ENCODE measurements around the gene CDC42BPA.

CDC42BPA gene

DNA sequence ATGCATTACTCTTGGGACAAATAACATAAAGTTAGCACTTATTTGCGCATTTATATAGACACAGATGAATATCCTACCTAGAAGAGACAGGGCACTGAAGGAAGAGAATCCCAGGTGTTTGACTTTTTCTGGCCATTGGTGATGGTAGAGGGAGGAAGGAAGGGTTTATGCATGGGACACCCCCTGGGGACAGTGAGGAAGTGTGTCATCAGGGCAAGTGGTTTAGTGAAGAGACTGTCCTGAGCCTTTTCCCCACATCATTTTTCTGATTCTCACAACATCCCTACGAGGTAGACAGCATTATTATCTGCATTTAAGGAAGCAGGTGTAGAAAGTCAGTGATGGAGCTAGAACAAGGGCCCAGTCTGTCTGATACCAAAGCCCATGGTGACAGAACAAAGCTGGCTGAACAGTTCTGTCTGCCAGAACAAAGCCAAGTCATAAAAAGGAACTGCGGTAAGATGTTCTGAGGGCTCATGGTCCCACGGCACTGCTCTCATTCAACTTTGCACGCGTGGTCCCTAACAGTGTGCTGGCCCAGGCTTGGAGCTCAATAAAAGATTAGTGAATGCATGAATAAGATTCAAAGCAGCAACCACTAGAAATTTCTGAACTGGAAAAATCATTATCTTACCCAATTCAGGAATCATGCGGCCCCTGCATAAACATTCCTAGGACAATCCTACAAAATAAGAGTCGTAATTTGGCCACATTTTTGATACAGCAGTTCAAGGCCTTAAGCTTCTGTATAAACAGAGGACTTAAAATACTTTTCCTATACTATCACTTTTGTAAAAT, 12.2 kb upstream of the CDC42BPA start:
- Histone ChIP-seq H2AK5ac (ENCODE audit: low read length) (no peak overlapping the region), H4K12ac (ENCODE audit: low read depth, low read length) (no peak overlapping the region), H2BK5ac (ENCODE audit: low read depth, low read length, poor library complexity) (no peak overlapping the region), H3K4me1 (ENCODE audit: control insufficient read depth in 1 of 2, insufficient read depth in 2 of 2, low read length in 2 of 2) (no peaks in the 10 kb centered on the region), H3K27me3 (ENCODE audit: insufficient read depth, low read length) (no peaks in the 10 kb centered on the region), H3K79me1 (ENCODE audit: low read length) (no peaks in the 10 kb centered on the region), H3K9ac (ENCODE audit: low read length) (no peak overlapping the region), H3K27ac (ENCODE audit: low read depth, low read length) (no peak overlapping the region), H3K36me3 (ENCODE audit: control insufficient read depth in 1 of 2, insufficient read depth in 2 of 2, low read length in 2 of 2) (no peaks in the 10 kb centered on the region), H4K91ac (ENCODE audit: low read depth, low read length) (no peak overlapping the region), H4K8ac (ENCODE audit: low read depth, low read length) (no peak overlapping the region), H3K79me2 (ENCODE audit: control insufficient read depth, insufficient read depth, low read length, poor library complexity) (no peaks in the 10 kb centered on the region), H3K4me2 (ENCODE audit: low read length) (no peak overlapping the region), H3K9me3 (ENCODE audit: insufficient read depth, low read depth, low read length) (peaks cover 3% of the 10 kb centered on the region), H3K18ac (ENCODE audit: low read length) (no peak overlapping the region), H3K23ac (ENCODE audit: low read length) (no peak overlapping the region), H3K4me3 (ENCODE audit: low read depth, low read length) (no peak overlapping the region), H3K4ac (ENCODE audit: low read depth, low read length) (no peak overlapping the region), H2BK120ac (ENCODE audit: insufficient read depth, low read length, poor library complexity) (no peak overlapping the region), H2BK12ac (ENCODE audit: low read length) (no peak overlapping the region), H3K14ac (ENCODE audit: low read length) (no peak overlapping the region), H2AFZ (ENCODE audit: insufficient read depth, low read length, poor library complexity) (no peak overlapping the region)
- no peak for DNase-seq
- WGBS (ENCODE audit: extremely low coverage, insufficient coverage, insufficient read length) = no CpG with 5 or more reads among the region's 8 CpGs

- Histone ChIP-seq H3K27me3 (ENCODE audit: insufficient read depth, low read length) (no peaks in the 10 kb centered on the region), H4K12ac (ENCODE audit: low read depth, low read length) (no peak overlapping the region), H3K9ac (ENCODE audit: low read length) (no peak overlapping the region), H3K4me3 (ENCODE audit: low read depth, low read length) (no peak overlapping the region), H4K8ac (ENCODE audit: low read depth, low read length) (no peak overlapping the region), H3K27ac (ENCODE audit: low read depth, low read length) (no peak overlapping the region), H2BK5ac (ENCODE audit: low read depth, low read length, poor library complexity) (no peak overlapping the region), H2AK5ac (ENCODE audit: low read length) (no peak overlapping the region), H4K91ac (ENCODE audit: low read depth, low read length) (no peak overlapping the region), H3K79me2 (ENCODE audit: control insufficient read depth, insufficient read depth, low read length, poor library complexity) (no peaks in the 10 kb centered on the region), H2AFZ (ENCODE audit: insufficient read depth, low read length, poor library complexity) (no peak overlapping the region), H3K79me1 (ENCODE audit: low read length) (no peaks in the 10 kb centered on the region), H3K23ac (ENCODE audit: low read length) (peak overlapping the region; percentile 21), H2BK120ac (ENCODE audit: insufficient read depth, low read length, poor library complexity) (no peak overlapping the region), H3K4me2 (ENCODE audit: low read length) (no peak overlapping the region), H3K4ac (ENCODE audit: low read depth, low read length) (no peak overlapping the region), H2BK12ac (ENCODE audit: low read length) (no peak overlapping the region), H3K36me3 (ENCODE audit: control insufficient read depth in 1 of 2, insufficient read depth in 2 of 2, low read length in 2 of 2) (no peaks in the 10 kb centered on the region), H3K14ac (ENCODE audit: low read length) (no peak overlapping the region), H3K18ac (ENCODE audit: low read length) (no peak overlapping the region), H3K4me1 (ENCODE audit: control insufficient read depth in 1 of 2, insufficient read depth in 2 of 2, low read length in 2 of 2) (no peaks in the 10 kb centered on the region), H3K9me3 (ENCODE audit: insufficient read depth, low read depth, low read length) (peaks cover 2% of the 10 kb centered on the region)
- no peak for DNase-seq
- no CpG with 5 or more reads among the region's 6 CpGs for WGBS (ENCODE audit: extremely low coverage, insufficient coverage, insufficient read length)
Measured at GRCh38 chr1:227328405-227329019, 10.2 kb upstream of the CDC42BPA start.

DNA sequence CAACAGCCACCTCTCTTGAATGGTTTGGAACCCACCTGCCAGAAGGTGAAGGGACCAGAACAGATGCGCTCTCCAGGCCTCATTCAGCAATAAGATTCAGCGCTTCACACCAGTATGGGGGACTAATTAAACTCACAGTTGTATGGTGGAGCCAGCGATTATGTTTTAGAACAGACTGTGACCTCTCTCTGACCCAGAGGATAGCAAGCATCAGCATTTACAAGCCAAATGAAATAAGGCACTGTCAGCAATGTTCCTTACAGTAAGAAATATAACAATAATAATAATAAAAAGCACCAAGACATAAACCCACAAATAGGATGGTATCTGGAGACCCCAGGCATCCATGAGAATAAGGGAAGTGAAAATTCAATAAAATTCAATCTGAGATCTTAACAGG, 6.9 kb upstream of the CDC42BPA start:
- no peak overlapping the region for H2BK5ac ChIP-seq (ENCODE audit: low read depth, low read length, poor library complexity)
- no peak for DNase-seq
- H4K12ac ChIP-seq (ENCODE audit: low read depth, low read length) = no peak overlapping the region
- H4K91ac ChIP-seq (ENCODE audit: low read depth, low read length) = no peak overlapping the region
- H3K9me3 ChIP-seq (ENCODE audit: insufficient read depth, low read depth, low read length) = peaks cover 2% of the 10 kb centered on the region
- H3K4me3 ChIP-seq (ENCODE audit: low read depth, low read length) = no peak overlapping the region
- no peak overlapping the region for H4K8ac ChIP-seq (ENCODE audit: low read depth, low read length)
- WGBS (ENCODE audit: extremely low coverage, insufficient coverage, insufficient read length) = no CpG with 5 or more reads among the region's 3 CpGs
- H3K27me3 ChIP-seq (ENCODE audit: insufficient read depth, low read length) = no peaks in the 10 kb centered on the region
- no peaks in the 10 kb centered on the region for H3K79me1 ChIP-seq (ENCODE audit: low read length)
- H3K14ac ChIP-seq (ENCODE audit: low read length) = no peak overlapping the region
- H3K18ac ChIP-seq (ENCODE audit: low read length) = no peak overlapping the region
- no peak overlapping the region for H3K4me2 ChIP-seq (ENCODE audit: low read length)
- no peak overlapping the region for H2BK120ac ChIP-seq (ENCODE audit: insufficient read depth, low read length, poor library complexity)
- no peak overlapping the region for H3K27ac ChIP-seq (ENCODE audit: low read depth, low read length)
- no peak overlapping the region for H2AK5ac ChIP-seq (ENCODE audit: low read length)
- no peaks in the 10 kb centered on the region for H3K79me2 ChIP-seq (ENCODE audit: control insufficient read depth, insufficient read depth, low read length, poor library complexity)
- no peaks in the 10 kb centered on the region for H3K36me3 ChIP-seq (ENCODE audit: control insufficient read depth in 1 of 2, insufficient read depth in 2 of 2, low read length in 2 of 2)
- no peaks in the 10 kb centered on the region for H3K4me1 ChIP-seq (ENCODE audit: control insufficient read depth in 1 of 2, insufficient read depth in 2 of 2, low read length in 2 of 2)
- no peak overlapping the region for H2BK12ac ChIP-seq (ENCODE audit: low read length)
- no peak overlapping the region for H3K4ac ChIP-seq (ENCODE audit: low read depth, low read length)
- H3K23ac ChIP-seq (ENCODE audit: low read length) = no peak overlapping the region
- no peak overlapping the region for H2AFZ ChIP-seq (ENCODE audit: insufficient read depth, low read length, poor library complexity)
- H3K9ac ChIP-seq (ENCODE audit: low read length) = no peak overlapping the region

DNA sequence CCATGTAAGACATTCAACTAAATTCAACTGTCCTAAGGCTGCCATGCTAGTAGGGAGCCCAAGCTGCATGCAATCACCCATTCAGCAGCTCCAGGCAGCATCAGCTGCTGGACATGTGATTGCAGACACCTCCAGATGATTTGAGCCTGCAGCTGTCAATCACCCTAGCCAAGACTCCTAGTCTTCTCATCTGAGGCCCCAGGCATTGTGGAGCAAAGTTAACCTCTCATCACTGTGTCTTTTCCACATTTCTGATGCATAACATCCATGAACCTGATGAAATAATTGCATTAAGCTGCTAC, 5.6 kb upstream of the CDC42BPA start:
- H3K27ac ChIP-seq (ENCODE audit: low read depth, low read length) = no peak overlapping the region
- no peak overlapping the region for H4K12ac ChIP-seq (ENCODE audit: low read depth, low read length)
- H2BK5ac ChIP-seq (ENCODE audit: low read depth, low read length, poor library complexity) = no peak overlapping the region
- H3K23ac ChIP-seq (ENCODE audit: low read length) = no peak overlapping the region
- H3K79me1 ChIP-seq (ENCODE audit: low read length) = no peaks in the 10 kb centered on the region
- H3K4me3 ChIP-seq (ENCODE audit: low read depth, low read length) = no peak overlapping the region
- no peak overlapping the region for H4K91ac ChIP-seq (ENCODE audit: low read depth, low read length)
- no peaks in the 10 kb centered on the region for H3K27me3 ChIP-seq (ENCODE audit: insufficient read depth, low read length)
- peaks cover 2% of the 10 kb centered on the region for H3K9me3 ChIP-seq (ENCODE audit: insufficient read depth, low read depth, low read length)
- H2AFZ ChIP-seq (ENCODE audit: insufficient read depth, low read length, poor library complexity) = no peak overlapping the region
- H3K9ac ChIP-seq (ENCODE audit: low read length) = no peak overlapping the region
- no peak overlapping the region for H3K14ac ChIP-seq (ENCODE audit: low read length)
- no peaks in the 10 kb centered on the region for H3K79me2 ChIP-seq (ENCODE audit: control insufficient read depth, insufficient read depth, low read length, poor library complexity)
- H3K4ac ChIP-seq (ENCODE audit: low read depth, low read length) = no peak overlapping the region
- H3K4me2 ChIP-seq (ENCODE audit: low read length) = no peak overlapping the region
- no peaks in the 10 kb centered on the region for H3K4me1 ChIP-seq (ENCODE audit: control insufficient read depth in 1 of 2, insufficient read depth in 2 of 2, low read length in 2 of 2)
- no peaks in the 10 kb centered on the region for H3K36me3 ChIP-seq (ENCODE audit: control insufficient read depth in 1 of 2, insufficient read depth in 2 of 2, low read length in 2 of 2)
- H2AK5ac ChIP-seq (ENCODE audit: low read length) = no peak overlapping the region
- no peak overlapping the region for H3K18ac ChIP-seq (ENCODE audit: low read length)
- no peak overlapping the region for H4K8ac ChIP-seq (ENCODE audit: low read depth, low read length)
- no peak overlapping the region for H2BK120ac ChIP-seq (ENCODE audit: insufficient read depth, low read length, poor library complexity)
- DNase-seq = no peak
- H2BK12ac ChIP-seq (ENCODE audit: low read length) = no peak overlapping the region
